ENCODE results near the gene COL15A1. TPM values are rescaled to one million over a fixed set of nuclear protein-coding genes. Genes with fewer than 3 reads are reported as not detected.

COL15A1 gene
- polyA plus RNA-seq, 1 donor, result 19.7 TPM

DNA sequence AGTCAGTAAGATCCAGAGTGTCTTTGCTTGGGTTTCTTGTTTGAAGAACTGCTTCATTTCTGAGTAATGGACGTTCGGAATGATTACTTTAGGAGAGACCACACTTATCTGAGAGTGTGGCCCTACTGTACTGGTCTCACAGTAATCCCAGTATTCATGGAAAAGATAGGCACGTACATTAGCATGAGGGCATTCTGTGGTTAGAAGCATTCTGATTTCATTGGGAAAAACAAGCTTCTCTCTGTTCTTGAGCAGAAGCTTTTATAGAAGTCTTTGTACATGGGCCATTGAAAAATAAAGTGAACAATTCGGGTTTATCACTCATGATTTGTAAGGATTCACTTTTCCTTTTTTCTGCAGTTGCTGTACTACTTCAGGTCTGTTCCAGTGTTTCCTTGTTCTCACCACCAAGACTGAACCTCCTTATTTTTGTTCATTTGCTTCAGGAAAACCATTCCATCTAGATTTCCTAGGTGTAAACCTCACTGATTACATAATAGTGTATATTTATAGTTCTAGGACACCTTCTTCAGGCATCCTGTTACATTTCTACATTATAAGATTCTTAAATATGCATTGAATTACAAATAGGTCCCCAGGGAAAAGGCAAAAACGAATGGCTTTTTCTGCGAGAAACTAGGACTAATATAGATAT lies 171.3 kb downstream of the COL15A1 start:
- WGBS (ENCODE audit: insufficient coverage, low lambda C conversion rate), result 94% methylated on average over 3 of the region's 6 CpGs
- Histone ChIP-seq H3K9me3 (ENCODE audit: control insufficient read depth, low read depth, low read length) (no peaks in the 10 kb centered on the region), H3K36me3 (ENCODE audit: control insufficient read depth, insufficient read depth, low read length) (no peaks in the 10 kb centered on the region), H3K4me3 (ENCODE audit: low read length) (no peak overlapping the region), H3K27ac (ENCODE audit: low read length) (no peak overlapping the region), H3K27me3 (ENCODE audit: control insufficient read depth, insufficient read depth, low read length) (no peaks in the 10 kb centered on the region), H3K4me1 (ENCODE audit: control insufficient read depth, insufficient read depth, low read length) (no peaks in the 10 kb centered on the region)
- DNase-seq, result no peak

- no peak overlapping the region for H3K4me3 ChIP-seq (ENCODE audit: low read length)
- H3K27me3 ChIP-seq (ENCODE audit: control insufficient read depth, insufficient read depth, low read length), result no peaks in the 10 kb centered on the region
- H3K4me1 ChIP-seq (ENCODE audit: control insufficient read depth, insufficient read depth, low read length), result no peaks in the 10 kb centered on the region
- DNase-seq, result no peak
- no peaks in the 10 kb centered on the region for H3K9me3 ChIP-seq (ENCODE audit: control insufficient read depth, low read depth, low read length)
- H3K36me3 ChIP-seq (ENCODE audit: control insufficient read depth, insufficient read depth, low read length), result no peaks in the 10 kb centered on the region
- no peak overlapping the region for H3K27ac ChIP-seq (ENCODE audit: low read length)
- WGBS (ENCODE audit: insufficient coverage, low lambda C conversion rate), result 83% methylated on average over 1 of the region's 3 CpGs
These were observed 172.3 kb downstream of the COL15A1 start for GRCh38 chr9:99116003-99116411.

DNA sequence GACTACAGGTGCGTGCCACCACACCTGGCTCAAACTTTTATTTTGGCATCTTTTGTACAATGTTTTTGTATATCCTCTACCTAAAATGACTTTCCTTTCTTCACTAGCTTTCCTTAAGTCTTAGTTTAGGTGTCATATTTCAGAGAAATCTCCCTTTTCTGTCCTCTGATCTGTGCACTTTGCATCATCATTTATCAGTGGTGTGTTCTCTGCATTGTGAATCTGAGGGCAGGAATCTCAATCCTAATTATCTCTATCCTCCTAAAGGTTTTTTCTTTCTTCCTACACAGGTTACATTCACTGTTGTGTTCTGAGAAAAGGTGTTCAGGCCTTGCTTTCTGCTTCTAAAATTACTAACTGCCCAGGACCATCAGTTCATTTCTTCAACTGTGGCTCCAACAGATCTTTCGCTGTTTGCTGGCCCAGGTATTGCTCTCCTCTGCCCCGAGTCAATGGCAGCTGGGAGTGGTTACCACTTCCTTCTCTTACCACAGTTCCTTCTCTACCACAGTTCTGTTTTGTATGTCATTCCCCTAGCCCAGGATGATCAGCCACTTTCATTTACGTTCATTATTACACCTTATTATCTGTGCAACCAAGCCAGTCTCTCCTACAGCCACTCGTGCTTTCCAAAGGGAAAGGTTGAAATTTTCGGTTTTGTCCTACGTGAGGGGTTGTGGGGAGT lies 175.2 kb downstream of the COL15A1 start:
- Histone ChIP-seq H3K27ac (ENCODE audit: low read length) (no peak overlapping the region), H3K4me1 (ENCODE audit: control insufficient read depth, insufficient read depth, low read length) (no peaks in the 10 kb centered on the region)
- no CpG with 5 or more reads among the region's 7 CpGs for WGBS (ENCODE audit: insufficient coverage, low lambda C conversion rate)

DNA sequence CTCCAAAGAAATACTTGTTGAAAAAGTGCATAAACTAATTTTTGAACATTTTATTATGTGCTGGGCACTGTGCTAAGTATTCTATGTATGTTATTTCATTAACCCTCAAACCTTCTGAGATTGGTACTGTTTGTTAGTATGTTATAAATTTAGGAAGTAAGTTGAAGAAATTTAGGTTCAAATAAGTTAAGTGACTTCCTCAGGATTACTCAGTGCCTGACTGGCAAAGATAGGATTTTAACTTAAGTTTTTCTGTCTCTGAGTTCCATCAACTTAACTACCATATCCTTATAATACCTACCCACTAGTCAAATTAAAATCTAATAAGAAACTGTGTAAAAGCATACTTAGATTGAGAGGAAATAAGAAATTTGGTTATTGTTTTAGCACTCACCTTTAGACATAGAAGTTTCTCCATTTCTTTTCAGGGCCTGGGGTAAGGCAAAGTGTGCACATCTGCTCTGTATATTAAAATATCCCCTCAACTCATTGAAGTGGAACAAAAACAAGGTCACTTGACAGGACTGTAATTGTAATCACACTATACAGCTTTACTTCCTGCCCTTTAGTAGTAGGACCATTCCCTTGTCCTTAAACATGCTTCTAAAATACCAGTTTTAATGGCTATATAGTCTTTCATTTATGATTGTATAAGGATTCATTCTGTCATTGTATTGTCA lies 176.4 kb downstream of the COL15A1 start:
- no peak for DNase-seq
- Histone ChIP-seq H3K27ac (ENCODE audit: low read length) (no peak overlapping the region), H3K4me1 (ENCODE audit: control insufficient read depth, insufficient read depth, low read length) (no peaks in the 10 kb centered on the region), H3K27me3 (ENCODE audit: control insufficient read depth, insufficient read depth, low read length) (no peaks in the 10 kb centered on the region), H3K4me3 (ENCODE audit: low read length) (no peak overlapping the region), H3K9me3 (ENCODE audit: control insufficient read depth, low read depth, low read length) (no peaks in the 10 kb centered on the region), H3K36me3 (ENCODE audit: control insufficient read depth, insufficient read depth, low read length) (no peaks in the 10 kb centered on the region)

More for the DNA sequence above, 175.2 kb downstream of the COL15A1 start:
- Histone ChIP-seq H3K36me3 (ENCODE audit: control insufficient read depth, insufficient read depth, low read length) (no peaks in the 10 kb centered on the region), H3K27me3 (ENCODE audit: control insufficient read depth, insufficient read depth, low read length) (no peaks in the 10 kb centered on the region), H3K9me3 (ENCODE audit: control insufficient read depth, low read depth, low read length) (no peaks in the 10 kb centered on the region), H3K4me3 (ENCODE audit: low read length) (no peak overlapping the region)
- DNase-seq, result no peak

Other genes with a start within 250 kb of the COL15A1 start
- gene GABBR2, start 235.0 kb upstream of the COL15A1 start, polyA plus RNA-seq, result 0.69 TPM
- gene ANKS6, start 147.4 kb upstream of the COL15A1 start, polyA plus RNA-seq, result 36.9 TPM
- gene GALNT12, start 136.2 kb upstream of the COL15A1 start, polyA plus RNA-seq, result 45.6 TPM
- 28.6 TPM for gene TGFBR1, start 161.2 kb downstream of the COL15A1 start, polyA plus RNA-seq

Data from large intestine (tissue), 3 donors.